ENCODE results near the gene NRGN. TPM values are rescaled to one million over a fixed set of nuclear protein-coding genes. Genes with fewer than 3 reads are reported as not detected.
A peak's percentile ranks its signal among the peaks of the same experiment; 100 is the strongest.

NRGN gene
- total and polyA plus RNA-seq, 2 experiments from 2014 or later = 0.23 to 0.32 TPM

DNA sequence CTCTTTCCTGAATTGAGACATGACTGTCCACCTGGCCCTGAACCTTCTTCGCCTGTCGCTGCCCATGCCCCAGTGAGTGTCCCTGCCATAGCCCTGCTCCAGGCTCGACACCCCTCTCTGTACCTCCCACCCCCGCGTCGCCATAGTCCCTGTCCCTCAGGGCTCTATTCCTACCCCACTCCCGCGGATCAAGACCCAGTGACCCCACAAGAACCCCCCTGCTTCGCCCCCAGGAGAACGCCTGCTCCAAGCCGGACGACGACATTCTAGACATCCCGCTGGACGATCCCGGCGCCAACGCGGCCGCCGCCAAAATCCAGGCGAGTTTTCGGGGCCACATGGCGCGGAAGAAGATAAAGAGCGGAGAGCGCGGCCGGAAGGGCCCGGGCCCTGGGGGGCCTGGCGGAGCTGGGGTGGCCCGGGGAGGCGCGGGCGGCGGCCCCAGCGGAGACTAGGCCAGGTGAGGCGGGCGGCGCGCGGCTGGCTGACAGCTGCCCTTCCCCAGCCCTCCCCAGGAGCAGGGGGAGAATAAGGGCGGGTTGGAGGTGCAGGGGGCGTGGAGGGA, 5.6 kb downstream of the NRGN start:
- H3K4me3 ChIP-seq = no peak overlapping the region
- H3F3A ChIP-seq (ENCODE audit: insufficient read depth) = no peaks in the 10 kb centered on the region
- H3K79me2 ChIP-seq (ENCODE audit: insufficient read depth) = no peaks in the 10 kb centered on the region
- no peak overlapping the region for H3K9ac ChIP-seq
- TF ChIP-seq EZH2 (IDR thresholded peaks at IDR 0.05; ENCODE audit: insufficient read depth, poor library complexity, severe bottlenecking) (peak; percentile 31), EZH2phosphoT487 (IDR thresholded peaks at IDR 0.05; ENCODE audit: insufficient read depth, low read depth) (no peak)
- peaks cover 59% of the 10 kb centered on the region for H3K27me3 ChIP-seq (replicated peaks; ENCODE audit: insufficient read depth)
- no peak for DNase-seq
- no peaks in the 10 kb centered on the region for H3K4me1 ChIP-seq (ENCODE audit: insufficient read depth)
- H3K36me3 ChIP-seq (ENCODE audit: low read depth) = no peaks in the 10 kb centered on the region
- no peaks in the 10 kb centered on the region for H3K9me2 ChIP-seq (ENCODE audit: insufficient read depth)
- H3K27ac ChIP-seq = no peak overlapping the region
- in situ Hi-C loops (cut with MboI) = no loop called here
- H3K9me3 ChIP-seq (ENCODE audit: low read depth) = no peaks in the 10 kb centered on the region
- H2AFZ ChIP-seq = no peak overlapping the region
- no peaks in the 10 kb centered on the region for H4K20me1 ChIP-seq (ENCODE audit: insufficient read depth)
- WGBS, 2 experiments (ENCODE audit: low coverage in 1 of 2, low lambda C conversion rate in 2 of 2, missing lambda C conversion rate in 2 of 2) = 6 to 8% methylated on average over 37 to 44 of the region's 44 CpGs
- H3K4me2 ChIP-seq (ENCODE audit: unreplicated experiment) = no peak overlapping the region

DNA sequence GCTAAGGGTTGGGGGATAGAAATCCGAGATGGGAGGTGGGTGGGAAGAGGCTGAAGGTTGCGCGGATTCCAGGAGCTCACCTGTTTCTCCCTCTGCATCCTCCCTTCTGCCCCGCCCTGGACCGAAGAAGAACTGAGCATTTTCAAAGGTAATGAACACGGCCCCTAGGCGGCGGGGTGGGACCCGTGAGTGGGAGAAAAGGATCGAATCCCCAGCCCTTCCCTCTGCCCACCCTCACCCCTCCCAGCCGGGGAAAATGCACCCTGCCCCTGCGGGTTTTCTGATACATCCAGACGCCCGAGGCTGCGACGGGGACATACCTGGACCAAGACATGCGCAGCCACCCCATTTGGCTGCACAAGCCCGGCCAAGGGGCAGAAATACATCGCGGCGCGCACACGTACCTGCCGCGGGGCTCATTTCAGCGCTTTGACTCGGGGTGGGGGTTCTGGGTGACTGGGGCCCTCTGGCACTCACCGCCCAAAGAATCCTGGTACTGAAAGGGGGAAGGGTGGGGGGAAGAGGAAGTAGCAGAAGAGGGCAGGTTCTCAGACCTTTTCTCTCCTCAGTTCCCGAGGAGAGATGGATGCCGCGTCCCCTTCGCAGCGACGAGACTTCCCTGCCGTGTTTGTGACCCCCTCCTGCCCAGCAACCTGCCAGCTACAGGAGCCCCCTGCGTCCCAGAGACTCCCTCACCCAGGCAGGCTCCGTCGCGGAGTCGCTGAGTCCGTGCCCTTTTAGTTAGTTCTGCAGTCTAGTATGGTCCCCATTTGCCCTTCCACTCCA, 6.3 kb downstream of the NRGN start:
- in situ Hi-C loops (cut with MboI) = no loop called here
- H3K36me3 ChIP-seq (ENCODE audit: low read depth) = no peaks in the 10 kb centered on the region
- no peaks in the 10 kb centered on the region for H3K79me2 ChIP-seq (ENCODE audit: insufficient read depth)
- no peaks in the 10 kb centered on the region for H3F3A ChIP-seq (ENCODE audit: insufficient read depth)
- no peaks in the 10 kb centered on the region for H3K9me2 ChIP-seq (ENCODE audit: insufficient read depth)
- peak overlapping the region; percentile 94 for H3K4me2 ChIP-seq (ENCODE audit: unreplicated experiment)
- no peaks in the 10 kb centered on the region for H3K4me1 ChIP-seq (ENCODE audit: insufficient read depth)
- H2AFZ ChIP-seq = peak overlapping the region; percentile 86
- H3K27ac ChIP-seq = no peak overlapping the region
- peak overlapping the region; percentile 79 for H3K4me3 ChIP-seq
- peak overlapping the region; percentile 35; the same call in 1 of the 2 replicates for H3K9ac ChIP-seq
- H4K20me1 ChIP-seq (ENCODE audit: insufficient read depth) = no peaks in the 10 kb centered on the region
- 0 out of 2 replicates have a peak, but pooled peaks have one; percentile 60 for TF ChIP-seq EZH2phosphoT487 (IDR thresholded peaks at IDR 0.05; ENCODE audit: insufficient read depth, low read depth)
- TF ChIP-seq EZH2 (IDR thresholded peaks at IDR 0.05; ENCODE audit: insufficient read depth, poor library complexity, severe bottlenecking) = no peak
- no peaks in the 10 kb centered on the region for H3K9me3 ChIP-seq (ENCODE audit: low read depth)
- peaks cover 59% of the 10 kb centered on the region for H3K27me3 ChIP-seq (replicated peaks; ENCODE audit: insufficient read depth)
- peak; percentile 14 for DNase-seq
- 1 to 3% methylated on average over 28 to 41 of the region's 41 CpGs for WGBS, 2 experiments (ENCODE audit: low coverage in 1 of 2, low lambda C conversion rate in 2 of 2, missing lambda C conversion rate in 2 of 2)

DNA sequence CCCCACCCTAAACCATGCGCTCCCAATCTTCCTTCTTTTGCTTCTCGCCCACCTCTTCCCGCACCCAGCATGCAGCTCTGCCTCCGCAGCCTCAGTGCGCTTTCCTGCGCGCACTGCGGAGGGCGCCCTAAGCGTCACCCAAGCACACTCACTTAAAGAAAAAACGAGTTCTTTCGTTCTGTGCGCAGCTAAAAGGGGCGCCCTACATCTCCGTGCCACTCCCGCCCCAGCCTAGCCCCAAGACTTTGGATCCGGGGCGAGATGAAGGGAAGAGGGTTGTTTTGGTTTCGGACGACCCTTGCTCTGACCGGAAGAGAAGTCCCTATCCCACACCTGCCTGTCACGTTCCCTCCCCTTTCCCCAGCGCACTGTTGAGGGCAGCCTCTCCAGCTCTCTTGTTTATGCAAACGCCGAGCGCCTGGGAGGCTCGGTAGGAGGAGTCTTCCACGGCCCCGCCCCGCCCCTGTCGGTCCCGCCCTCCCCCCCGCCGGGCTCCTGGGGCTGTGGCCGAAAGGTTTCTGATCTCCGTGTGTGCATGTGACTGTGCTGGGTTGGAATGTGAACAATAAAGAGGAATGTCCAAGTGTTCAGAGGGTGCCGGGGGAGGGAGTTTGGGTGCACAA, 7.0 kb downstream of the NRGN start:
- DNase-seq = peak; percentile 84
- no peaks in the 10 kb centered on the region for H3K9me2 ChIP-seq (ENCODE audit: insufficient read depth)
- H3F3A ChIP-seq (ENCODE audit: insufficient read depth) = no peaks in the 10 kb centered on the region
- H3K4me1 ChIP-seq (ENCODE audit: insufficient read depth) = no peaks in the 10 kb centered on the region
- no peaks in the 10 kb centered on the region for H3K36me3 ChIP-seq (ENCODE audit: low read depth)
- peak overlapping the region; percentile 79 for H3K4me3 ChIP-seq
- H2AFZ ChIP-seq = peak overlapping the region; percentile 86
- peak overlapping the region; percentile 94 for H3K4me2 ChIP-seq (ENCODE audit: unreplicated experiment)
- no peaks in the 10 kb centered on the region for H4K20me1 ChIP-seq (ENCODE audit: insufficient read depth)
- TF ChIP-seq EZH2 (IDR thresholded peaks at IDR 0.05; ENCODE audit: insufficient read depth, poor library complexity, severe bottlenecking) = no peak
- TF ChIP-seq EZH2phosphoT487 (IDR thresholded peaks at IDR 0.05; ENCODE audit: insufficient read depth, low read depth) = no peak
- H3K9ac ChIP-seq = peak overlapping the region; percentile 35; the same call in 1 of the 2 replicates
- H3K27ac ChIP-seq = no peak overlapping the region
- no peaks in the 10 kb centered on the region for H3K79me2 ChIP-seq (ENCODE audit: insufficient read depth)
- in situ Hi-C loops (cut with MboI) = no loop called here
- peaks cover 59% of the 10 kb centered on the region for H3K27me3 ChIP-seq (replicated peaks; ENCODE audit: insufficient read depth)
- WGBS, 2 experiments (ENCODE audit: low coverage in 1 of 2, low lambda C conversion rate in 2 of 2, missing lambda C conversion rate in 2 of 2) = 1 to 2% methylated on average over 26 to 37 of the region's 37 CpGs
- no peaks in the 10 kb centered on the region for H3K9me3 ChIP-seq (ENCODE audit: low read depth)

DNA sequence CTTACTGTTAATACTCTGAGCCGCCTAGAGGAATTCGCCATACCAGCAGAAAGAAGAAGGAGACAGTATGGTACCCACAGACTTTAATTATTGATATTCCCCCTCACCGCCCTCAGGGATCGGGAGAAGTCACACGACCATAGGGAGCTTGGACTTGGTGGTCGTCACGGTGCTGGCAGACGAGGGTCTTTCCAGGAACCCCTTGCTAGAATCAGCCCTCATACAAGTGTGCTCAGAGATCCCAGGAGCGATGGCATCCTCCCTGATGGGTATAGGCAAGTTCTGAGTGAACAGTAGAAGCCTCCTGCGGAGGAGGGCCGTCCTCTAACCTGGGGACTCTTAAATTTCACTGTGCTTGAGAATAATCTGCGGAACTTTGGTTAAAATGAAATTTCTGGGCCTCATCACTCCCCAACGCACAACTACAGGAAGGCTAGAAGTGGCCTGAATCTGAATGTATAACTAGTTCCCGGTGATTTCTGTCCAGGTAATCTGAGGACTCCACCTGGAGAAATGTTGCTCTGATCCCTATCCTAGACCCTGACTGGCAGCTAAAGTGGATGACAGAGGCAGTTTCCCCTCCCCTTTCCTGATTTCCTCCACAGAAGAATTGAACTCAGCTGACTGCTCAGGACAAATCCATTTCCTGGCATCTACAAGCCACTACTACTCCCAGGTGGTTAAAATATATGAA, 7.8 kb downstream of the NRGN start:
- in situ Hi-C loops (cut with MboI) = no loop called here
- no peaks in the 10 kb centered on the region for H3K79me2 ChIP-seq (ENCODE audit: insufficient read depth)
- H3K4me2 ChIP-seq (ENCODE audit: unreplicated experiment) = no peak overlapping the region
- H3K4me3 ChIP-seq = no peak overlapping the region; the same call in 1 of the 2 replicates
- no peaks in the 10 kb centered on the region for H3K36me3 ChIP-seq (ENCODE audit: low read depth)
- no peak overlapping the region for H3K9ac ChIP-seq
- no peak overlapping the region for H3K27ac ChIP-seq
- H3K9me2 ChIP-seq (ENCODE audit: insufficient read depth) = no peaks in the 10 kb centered on the region
- peaks cover 61% of the 10 kb centered on the region for H3K27me3 ChIP-seq (replicated peaks; ENCODE audit: insufficient read depth)
- H3K9me3 ChIP-seq (ENCODE audit: low read depth) = no peaks in the 10 kb centered on the region
- TF ChIP-seq EZH2 (IDR thresholded peaks at IDR 0.05; ENCODE audit: insufficient read depth, poor library complexity, severe bottlenecking) = no peak
- no peak for TF ChIP-seq EZH2phosphoT487 (IDR thresholded peaks at IDR 0.05; ENCODE audit: insufficient read depth, low read depth)
- no peaks in the 10 kb centered on the region for H4K20me1 ChIP-seq (ENCODE audit: insufficient read depth)
- DNase-seq = no peak
- H2AFZ ChIP-seq = peak overlapping the region; percentile 86; the same call in 1 of the 2 replicates
- H3K4me1 ChIP-seq (ENCODE audit: insufficient read depth) = no peaks in the 10 kb centered on the region
- H3F3A ChIP-seq (ENCODE audit: insufficient read depth) = no peaks in the 10 kb centered on the region
- WGBS, 2 experiments (ENCODE audit: low coverage in 1 of 2, low lambda C conversion rate in 2 of 2, missing lambda C conversion rate in 2 of 2) = 40% methylated on average over 14 of the region's 14 CpGs
